ENCODE measurements around the gene ADAMTS17.

The ADAMTS17 gene

GRCh38 chr15:100129677-100130076 lies 212.1 kb downstream of the ADAMTS17 start:
- DNase-seq = no peak
- TF ChIP-seq POLR2A (IDR thresholded peaks at IDR 0.05; ENCODE audit: low read length) = no peak
- TF ChIP-seq GATA1 (IDR thresholded peaks at IDR 0.05; ENCODE audit: low read depth, low read length) = no peak

- DNase-seq = no peak
- TF ChIP-seq POLR2A (IDR thresholded peaks at IDR 0.05; ENCODE audit: low read length) (no peak), GATA1 (IDR thresholded peaks at IDR 0.05; ENCODE audit: low read depth, low read length) (no peak)
Measured at GRCh38 chr15:100125401-100126191, 216.2 kb downstream of the ADAMTS17 start.

DNA sequence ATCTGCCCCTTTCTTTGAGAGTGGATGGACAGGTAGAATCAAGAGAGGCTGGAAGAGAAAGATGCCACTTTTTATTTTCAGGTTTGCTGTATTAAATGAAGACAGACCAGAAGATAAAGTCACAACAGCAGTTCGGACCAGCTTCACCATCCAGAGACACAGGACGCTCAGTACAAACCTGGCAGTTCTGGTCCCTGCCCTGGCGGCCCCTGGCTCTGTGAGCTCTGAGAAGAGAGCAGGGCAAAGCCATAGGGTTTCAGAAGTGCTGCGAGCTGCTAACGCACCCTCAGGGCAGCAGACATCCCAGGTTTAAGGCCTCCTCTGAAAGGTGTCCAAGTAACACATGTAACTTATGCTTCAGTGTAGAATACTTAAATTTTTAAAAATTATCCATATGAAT lies 216.8 kb downstream of the ADAMTS17 start:
- no peak for TF ChIP-seq GATA1 (IDR thresholded peaks at IDR 0.05; ENCODE audit: low read depth, low read length)
- TF ChIP-seq POLR2A (IDR thresholded peaks at IDR 0.05; ENCODE audit: low read length) = no peak
- no peak for DNase-seq

- DNase-seq = no peak
- no peak for TF ChIP-seq GATA1 (IDR thresholded peaks at IDR 0.05; ENCODE audit: low read depth, low read length)
- no peak for TF ChIP-seq POLR2A (IDR thresholded peaks at IDR 0.05; ENCODE audit: low read length)
Measured at GRCh38 chr15:100124361-100124760, 217.4 kb downstream of the ADAMTS17 start.

- DNase-seq = no peak
- TF ChIP-seq POLR2A (IDR thresholded peaks at IDR 0.05; ENCODE audit: low read length) (no peak), GATA1 (IDR thresholded peaks at IDR 0.05; ENCODE audit: low read depth, low read length) (no peak)
Measured at GRCh38 chr15:100123611-100124010, 218.2 kb downstream of the ADAMTS17 start.

- no peak for TF ChIP-seq POLR2A (IDR thresholded peaks at IDR 0.05; ENCODE audit: low read length)
- no peak for TF ChIP-seq GATA1 (IDR thresholded peaks at IDR 0.05; ENCODE audit: low read depth, low read length)
- no peak for DNase-seq
Measured at GRCh38 chr15:100121285-100121684, 220.5 kb downstream of the ADAMTS17 start.

DNA sequence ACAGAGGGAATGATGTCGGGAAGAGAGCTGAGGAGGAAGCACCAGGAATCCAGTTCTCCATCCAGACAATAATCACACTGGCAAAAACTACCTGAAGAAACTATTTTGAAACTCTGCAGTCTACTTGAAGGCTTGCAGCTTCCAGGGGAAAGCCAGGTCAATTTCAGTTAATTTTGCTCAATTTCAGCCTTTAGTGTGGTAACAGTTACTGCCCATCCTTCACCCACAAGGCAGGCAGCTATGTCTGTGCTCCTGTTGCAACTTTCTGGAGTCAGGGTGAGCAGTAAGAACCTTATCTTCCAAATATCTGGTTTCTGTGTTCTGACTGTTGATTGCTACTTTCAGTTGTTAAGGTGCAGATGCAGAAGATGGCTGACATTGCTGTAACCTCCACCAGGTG lies 221.7 kb downstream of the ADAMTS17 start:
- no peak for TF ChIP-seq POLR2A (IDR thresholded peaks at IDR 0.05; ENCODE audit: low read length)
- TF ChIP-seq GATA1 (IDR thresholded peaks at IDR 0.05; ENCODE audit: low read depth, low read length) = no peak
- DNase-seq = no peak

GRCh38 chr15:100118546-100118945 lies 223.2 kb downstream of the ADAMTS17 start:
- DNase-seq = no peak
- TF ChIP-seq POLR2A (IDR thresholded peaks at IDR 0.05; ENCODE audit: low read length) = no peak

- TF ChIP-seq POLR2A (IDR thresholded peaks at IDR 0.05; ENCODE audit: low read length) = no peak
- no peak for TF ChIP-seq GATA1 (IDR thresholded peaks at IDR 0.05; ENCODE audit: low read depth, low read length)
- no peak for DNase-seq
Measured at GRCh38 chr15:100116416-100117190, 225.2 kb downstream of the ADAMTS17 start.

DNA sequence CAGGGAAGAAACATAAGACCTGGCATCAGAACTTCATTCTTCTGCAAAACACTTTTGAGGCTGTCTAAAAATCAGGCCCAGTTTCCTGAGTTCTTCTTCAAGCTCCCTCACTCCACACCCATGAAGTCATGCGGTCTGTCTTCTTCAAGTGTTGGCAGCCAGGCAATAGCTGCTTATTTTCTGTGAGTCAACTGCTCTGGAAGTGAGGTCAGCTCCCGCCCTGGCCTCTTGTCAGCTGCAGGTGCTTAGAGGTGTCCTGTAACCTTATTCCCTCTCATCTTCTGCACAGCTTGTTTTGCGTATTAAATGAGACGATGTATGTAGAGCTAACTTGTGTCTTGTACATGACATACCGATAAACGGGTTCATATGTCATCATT lies 226.1 kb downstream of the ADAMTS17 start:
- DNase-seq = no peak
- TF ChIP-seq POLR2A (IDR thresholded peaks at IDR 0.05; ENCODE audit: low read length) = no peak
- TF ChIP-seq GATA1 (IDR thresholded peaks at IDR 0.05; ENCODE audit: low read depth, low read length) = no peak

GRCh38 chr15:100115066-100115710 lies 226.6 kb downstream of the ADAMTS17 start:
- TF ChIP-seq POLR2A (IDR thresholded peaks at IDR 0.05; ENCODE audit: low read length) = no peak
- no peak for TF ChIP-seq GATA1 (IDR thresholded peaks at IDR 0.05; ENCODE audit: low read depth, low read length)
- no peak for DNase-seq

- TF ChIP-seq POLR2A (IDR thresholded peaks at IDR 0.05; ENCODE audit: low read length) = no peak
- TF ChIP-seq GATA1 (IDR thresholded peaks at IDR 0.05; ENCODE audit: low read depth, low read length) = no peak
- no peak for DNase-seq
Measured at GRCh38 chr15:100114571-100114970, 227.2 kb downstream of the ADAMTS17 start.

DNA sequence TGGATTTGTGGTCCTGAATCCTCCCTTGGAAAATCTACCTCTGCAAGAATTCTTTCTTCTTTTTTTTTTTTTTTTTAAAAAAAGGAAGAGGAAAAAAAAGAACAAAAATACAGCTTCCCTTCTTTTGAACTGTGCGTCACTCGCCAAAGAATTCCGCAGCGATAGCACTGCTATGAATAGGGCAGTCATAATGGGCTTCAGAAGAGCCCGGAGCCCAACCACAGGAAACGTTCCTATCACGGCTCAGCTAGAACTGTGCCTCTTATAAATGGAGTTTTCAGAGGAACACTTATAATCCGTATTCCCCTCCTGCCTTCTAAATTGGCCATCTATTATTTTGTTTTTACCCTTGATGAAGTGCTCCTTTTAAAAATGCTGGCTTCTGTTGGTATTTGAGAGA lies 227.7 kb downstream of the ADAMTS17 start:
- TF ChIP-seq GATA1 (IDR thresholded peaks at IDR 0.05; ENCODE audit: low read depth, low read length) (no peak), POLR2A (IDR thresholded peaks at IDR 0.05; ENCODE audit: low read length) (no peak)
- no peak for DNase-seq

DNA sequence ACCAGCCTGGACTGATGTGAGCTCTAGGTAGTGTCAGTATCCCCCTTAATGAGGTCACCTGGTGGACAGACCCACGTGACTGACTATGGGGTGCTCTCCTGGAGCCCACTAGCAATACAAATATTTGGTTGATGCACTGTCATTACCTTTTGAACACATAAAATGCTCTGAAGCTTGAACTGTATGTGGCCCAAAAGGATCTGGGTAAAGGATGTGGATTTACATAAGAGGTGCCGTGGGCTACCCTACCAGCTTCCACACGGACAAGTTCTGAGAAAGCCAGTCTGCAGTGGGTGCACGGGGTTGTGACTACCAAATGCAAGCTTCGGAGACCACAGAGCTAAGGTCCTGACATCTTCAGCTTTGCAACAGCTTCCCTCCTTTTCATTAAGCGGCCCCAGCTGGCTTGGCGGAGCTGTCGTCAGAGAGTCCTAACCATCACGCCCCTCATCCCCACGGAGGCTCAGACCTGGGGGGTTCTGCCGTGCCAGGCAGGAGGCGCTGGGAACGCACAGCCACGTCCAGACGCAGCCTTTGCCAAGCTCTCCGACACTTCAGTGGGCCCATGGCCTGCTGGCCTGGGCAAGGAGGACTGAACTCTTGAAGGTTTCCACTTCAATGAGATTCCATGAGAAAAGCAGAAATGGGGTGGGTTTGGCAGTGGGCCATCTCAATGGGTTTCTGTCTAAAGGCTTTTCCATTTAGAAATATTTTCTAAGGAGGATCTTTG lies 228.3 kb downstream of the ADAMTS17 start:
- no peak for TF ChIP-seq GATA1 (IDR thresholded peaks at IDR 0.05; ENCODE audit: low read depth, low read length)
- no peak for TF ChIP-seq POLR2A (IDR thresholded peaks at IDR 0.05; ENCODE audit: low read length)
- DNase-seq = no peak
